Daoy (cell line): ENCODE data around the gene KRT3. TPM values are rescaled to one million over a fixed set of nuclear protein-coding genes. Genes with fewer than 3 reads are reported as not detected.
A peak's percentile ranks its signal among the peaks of the same experiment; 100 is the strongest.
"Not testable (repeated sequence)": the region's sequence is repeated elsewhere in the genome, so short reads cannot be mapped to it uniquely, and the experiment has no call there.

Experiments used
- DNase-seq: peaks from one replicate; pipeline ENCODE4 v3.0.0-alpha.2; 2015; ENCODE audit warnings: low read depth
- total RNA-seq: library from RNA; depleted of rRNA; stranded (reverse); fragments of >200 nt; shearing (Covaris generic); gene quantifications from 2 replicates; pipeline ENCODE4 v1.2.3, GENCODE V29; 2014

KRT3 gene
- total RNA-seq, 1 experiment from 2014 or later = not detected

- DNase-seq = no peak
Measured at GRCh38 chr12:52760623-52761022, 35.3 kb downstream of the KRT3 start.

- no peak for DNase-seq
Measured at GRCh38 chr12:52759695-52760094, 36.2 kb downstream of the KRT3 start.

- no peak for DNase-seq
Measured at GRCh38 chr12:52759218-52759617, 36.7 kb downstream of the KRT3 start.

GRCh38 chr12:52757449-52758176 is 38.3 kb downstream of the KRT3 start:
- no peak for DNase-seq

GRCh38 chr12:52756281-52756960 is 39.5 kb downstream of the KRT3 start:
- DNase-seq = no peak

- DNase-seq = no peak
Measured at GRCh38 chr12:52755533-52755932, 40.4 kb downstream of the KRT3 start.

GRCh38 chr12:52754135-52754534 is 41.8 kb downstream of the KRT3 start:
- DNase-seq = no peak

GRCh38 chr12:52753283-52753682 is 42.6 kb downstream of the KRT3 start:
- no peak for DNase-seq

- no peak for DNase-seq
Measured at GRCh38 chr12:52752516-52752915, 43.4 kb downstream of the KRT3 start.

- no peak for DNase-seq
Measured at GRCh38 chr12:52751795-52752194, 44.1 kb downstream of the KRT3 start.

GRCh38 chr12:52750532-52750931 is 45.4 kb downstream of the KRT3 start:
- DNase-seq = not testable (repeated sequence)

GRCh38 chr12:52749827-52750226 is 46.1 kb downstream of the KRT3 start:
- no peak for DNase-seq

- no peak for DNase-seq
Measured at GRCh38 chr12:52748578-52748977, 47.3 kb downstream of the KRT3 start.

GRCh38 chr12:52745554-52745953 is 50.4 kb downstream of the KRT3 start:
- no peak for DNase-seq

GRCh38 chr12:52744493-52745156 is 51.3 kb downstream of the KRT3 start:
- no peak for DNase-seq

GRCh38 chr12:52742822-52743457 is 53.0 kb downstream of the KRT3 start:
- no peak for DNase-seq

- no peak for DNase-seq
Measured at GRCh38 chr12:52742196-52742580, 53.7 kb downstream of the KRT3 start.

- DNase-seq = peak; percentile 71
Measured at GRCh38 chr12:52741375-52742195, 54.3 kb downstream of the KRT3 start.

- DNase-seq = no peak
Measured at GRCh38 chr12:52740584-52740983, 55.3 kb downstream of the KRT3 start.

- no peak for DNase-seq
Measured at GRCh38 chr12:52739963-52740362, 56.0 kb downstream of the KRT3 start.
